ENCODE data around the gene TMEM120A.
"Not testable (repeated sequence)": the region's sequence is repeated elsewhere in the genome, so short reads cannot be mapped to it uniquely, and the experiment has no call there.

TMEM120A gene

GRCh38 chr7:75994388-75995051, at the start of gene TMEM120A:
TMEM120A (minus strand) TSS chr7:75994595; CDS start chr7:75994570, 25 bp downstream.
- in situ Hi-C loops (cut with HindIII; ENCODE audit: low sequenced_read_pairs) = no loop called here

DNA sequence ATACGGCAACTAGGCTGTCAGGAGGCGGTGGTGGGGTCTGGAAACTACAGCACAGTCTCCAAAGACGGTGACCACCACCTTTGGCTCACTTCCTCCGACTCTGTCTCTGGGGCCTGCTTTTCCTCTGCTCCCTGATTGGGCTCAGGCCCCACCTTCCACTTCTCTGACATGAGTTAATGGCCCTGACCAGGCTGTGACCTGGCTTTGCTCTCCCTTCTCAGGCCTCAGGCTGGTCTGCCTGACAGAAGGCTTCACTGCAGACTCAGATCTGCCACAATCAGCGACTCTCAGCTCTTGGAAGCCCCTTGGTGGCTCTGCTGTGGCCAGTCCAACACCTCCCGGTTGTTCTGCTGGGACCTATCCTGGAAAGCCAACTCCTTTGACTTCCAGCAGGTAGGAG, 45.7 kb upstream of the TMEM120A start:
- in situ Hi-C loops (cut with HindIII; ENCODE audit: low sequenced_read_pairs) = loop anchor here (5.0 to 10.0 kb wide), 2 partner anchors 193 to 245 kb away; no protein-coding TSS in a partner anchor

DNA sequence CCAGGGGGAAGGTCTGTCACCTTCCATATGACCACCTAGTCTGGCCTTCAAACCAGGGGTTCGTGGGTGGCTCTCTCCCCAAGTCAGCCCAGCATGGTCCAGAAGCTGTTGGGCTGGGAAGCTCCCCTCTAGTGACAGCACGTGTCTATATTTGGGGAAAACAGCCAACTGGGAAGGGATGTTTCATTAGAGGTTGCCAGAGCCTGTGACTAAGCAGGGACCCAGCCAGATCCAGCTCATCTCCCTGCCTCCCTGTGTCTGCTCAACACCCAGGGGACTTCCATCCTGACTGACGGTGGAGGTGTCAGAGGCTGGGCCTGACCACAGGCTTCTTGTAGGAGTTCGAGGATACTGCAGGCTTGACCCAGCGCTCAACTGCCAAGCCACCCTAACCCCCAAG, 42.9 kb upstream of the TMEM120A start:
- in situ Hi-C loops (cut with HindIII; ENCODE audit: low sequenced_read_pairs) = no loop called here

DNA sequence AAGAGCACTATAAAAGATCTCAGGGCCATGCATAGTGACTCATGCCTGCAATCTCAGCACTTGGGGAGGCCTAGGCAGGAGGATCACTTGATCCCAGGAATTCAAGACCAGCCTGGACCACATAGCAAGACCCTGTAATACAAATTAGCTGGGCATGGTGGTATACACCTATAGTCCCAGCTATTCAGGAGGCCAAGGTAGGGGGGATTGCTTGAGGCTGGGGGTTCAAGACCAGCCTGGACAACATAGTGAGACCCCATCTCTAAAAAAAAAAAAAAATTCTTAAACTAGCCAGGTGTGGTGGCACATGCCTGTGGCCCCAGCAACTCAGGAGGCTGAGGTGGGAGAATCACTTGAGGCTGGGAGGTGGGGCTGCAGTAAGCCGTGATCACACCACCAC, 37.6 kb upstream of the TMEM120A start:
- in situ Hi-C loops (cut with HindIII; ENCODE audit: low sequenced_read_pairs) = no loop called here

DNA sequence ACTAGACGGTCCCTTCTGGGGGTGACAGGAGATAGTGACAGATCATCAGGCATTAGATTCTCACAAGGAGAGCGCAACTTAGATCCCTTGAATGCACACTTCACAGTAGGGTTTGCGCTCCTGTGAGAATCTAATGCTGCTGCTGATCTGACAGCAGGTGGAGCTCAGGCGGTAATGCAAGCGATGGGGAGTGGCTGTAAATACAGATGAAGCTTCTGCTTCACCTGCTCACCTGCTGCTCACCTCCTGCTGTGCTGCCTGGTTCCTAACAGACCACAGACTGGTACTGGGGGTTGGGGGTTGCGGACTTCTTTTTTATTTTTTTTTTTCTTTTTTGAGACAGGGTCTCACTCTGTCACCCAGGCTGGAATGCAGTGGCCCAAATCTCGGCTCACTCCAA, 35.3 kb upstream of the TMEM120A start:
- in situ Hi-C loops (cut with HindIII; ENCODE audit: low sequenced_read_pairs) = loop anchor here (10.0 kb wide), 1 partner anchor 65 kb away; no protein-coding TSS in a partner anchor

DNA sequence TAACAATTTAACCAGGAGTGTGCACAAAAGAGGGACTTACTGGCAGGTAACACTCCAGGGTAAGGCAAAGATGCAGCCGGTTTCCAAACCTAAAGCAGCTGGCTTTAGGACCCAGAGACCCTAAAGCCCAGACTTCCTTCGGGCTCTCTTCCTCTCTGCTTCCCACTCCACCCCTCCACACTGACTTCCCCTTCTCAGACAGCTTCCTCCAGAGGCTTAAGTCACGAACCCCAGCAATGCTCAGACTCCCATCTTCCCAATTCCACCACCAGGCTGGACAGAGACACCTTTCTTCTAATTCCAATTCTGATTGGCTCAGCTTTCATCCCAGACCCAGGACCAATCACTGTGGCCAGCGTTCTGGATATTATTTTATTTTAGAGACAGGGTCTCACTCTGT, 28.6 kb upstream of the TMEM120A start:
- in situ Hi-C loops (cut with HindIII; ENCODE audit: low sequenced_read_pairs) = loop anchor here (10.0 kb wide), 1 partner anchor 58 kb away; no protein-coding TSS in a partner anchor

GRCh38 chr7:76022026-76022780, 27.8 kb upstream of the TMEM120A start:
- in situ Hi-C loops (cut with HindIII; ENCODE audit: low sequenced_read_pairs) = loop anchor here (10.0 kb wide), 1 partner anchor 57 kb away; no protein-coding TSS in a partner anchor

DNA sequence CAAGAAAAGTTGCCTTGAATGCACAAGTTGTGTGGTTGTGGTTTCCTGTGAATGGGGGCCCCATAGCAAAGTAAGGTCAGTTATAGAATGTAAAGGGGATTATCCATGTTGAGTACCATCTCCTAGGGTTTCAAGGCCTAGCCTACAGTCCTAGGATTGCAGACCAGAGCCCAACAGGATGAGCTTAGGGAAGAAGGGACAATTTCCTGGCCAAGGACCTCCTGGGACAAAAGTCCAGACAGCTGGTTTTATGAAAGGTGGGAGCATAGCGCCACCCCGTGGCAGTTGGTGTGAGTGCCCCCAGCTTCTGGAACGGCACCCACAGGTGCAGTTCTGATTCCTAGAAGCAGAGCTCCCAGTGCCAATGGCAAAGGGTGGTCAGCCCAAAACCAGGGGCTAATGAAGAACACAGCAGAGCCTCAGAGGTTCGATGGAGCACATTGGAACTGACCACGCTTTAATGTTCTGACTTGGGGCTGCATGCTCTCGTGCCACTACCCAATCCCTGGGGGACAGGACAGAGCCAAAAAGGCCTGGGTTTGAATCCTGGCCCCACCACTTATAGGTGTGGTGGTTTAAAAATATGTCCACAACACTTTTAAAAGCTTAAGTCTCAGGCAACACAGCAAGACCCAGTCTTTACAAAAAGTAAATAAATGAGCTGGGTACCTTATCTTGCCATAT, 25.8 kb upstream of the TMEM120A start:
- in situ Hi-C loops (cut with HindIII; ENCODE audit: low sequenced_read_pairs) = loop anchor here (10.0 kb wide), 1 partner anchor 55 kb away; no protein-coding TSS in a partner anchor

GRCh38 chr7:76018520-76018919, 24.1 kb upstream of the TMEM120A start:
- in situ Hi-C loops (cut with HindIII; ENCODE audit: low sequenced_read_pairs) = not testable (repeated sequence)

GRCh38 chr7:76016191-76016947, 22.0 kb upstream of the TMEM120A start:
- in situ Hi-C loops (cut with HindIII; ENCODE audit: low sequenced_read_pairs) = no loop called here

- in situ Hi-C loops (cut with HindIII; ENCODE audit: low sequenced_read_pairs) = no loop called here
These were observed 17.1 kb upstream of the TMEM120A start for GRCh38 chr7:76011442-76011861.

GRCh38 chr7:76009672-76010600, 15.5 kb upstream of the TMEM120A start:
- in situ Hi-C loops (cut with HindIII; ENCODE audit: low sequenced_read_pairs) = no loop called here

- in situ Hi-C loops (cut with HindIII; ENCODE audit: low sequenced_read_pairs) = no loop called here
These were observed 13.8 kb upstream of the TMEM120A start for GRCh38 chr7:76008156-76008687.

- in situ Hi-C loops (cut with HindIII; ENCODE audit: low sequenced_read_pairs) = not testable (repeated sequence)
These were observed 10.6 kb upstream of the TMEM120A start for GRCh38 chr7:76005004-76005403.

DNA sequence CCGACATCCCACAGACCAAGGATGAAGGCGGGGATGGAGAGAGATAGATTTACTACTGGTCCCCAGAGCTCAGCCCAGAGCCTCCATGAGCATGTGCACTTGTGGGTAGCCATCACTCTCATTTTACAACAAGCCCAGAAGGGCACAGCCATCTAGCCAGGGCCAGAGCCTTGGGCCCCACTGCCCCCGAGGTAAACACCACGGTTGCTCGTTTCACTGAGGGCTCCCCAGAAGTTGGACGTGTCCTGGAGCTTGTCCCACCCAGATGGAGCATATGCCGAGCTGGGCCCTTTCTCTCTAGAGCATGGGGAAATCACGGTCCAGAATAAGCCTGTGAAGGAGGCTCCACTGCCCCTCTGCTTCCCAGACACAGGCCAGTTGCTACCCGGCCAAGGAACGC, 9.0 kb upstream of the TMEM120A start:
- in situ Hi-C loops (cut with HindIII; ENCODE audit: low sequenced_read_pairs) = no loop called here

DNA sequence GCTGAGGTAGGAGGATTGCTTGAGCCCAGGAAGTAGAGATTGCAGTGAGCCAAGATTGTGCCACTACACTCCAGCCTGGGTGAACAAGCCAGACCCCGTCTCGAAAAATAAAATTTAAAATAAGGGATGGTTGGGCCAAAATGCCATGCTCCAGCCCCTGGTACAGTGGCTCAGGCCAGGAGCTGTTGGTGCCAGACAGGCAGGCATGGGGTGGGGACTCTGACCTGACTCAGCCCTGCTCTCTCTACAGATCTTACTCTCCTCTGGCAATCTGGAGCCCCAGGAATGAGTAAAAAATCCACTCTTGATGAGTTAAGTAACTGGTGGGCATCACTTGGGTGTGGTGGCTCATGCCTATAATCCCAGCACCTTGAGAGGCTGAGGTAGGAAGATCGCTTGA, 8.4 kb upstream of the TMEM120A start:
- in situ Hi-C loops (cut with HindIII; ENCODE audit: low sequenced_read_pairs) = no loop called here

DNA sequence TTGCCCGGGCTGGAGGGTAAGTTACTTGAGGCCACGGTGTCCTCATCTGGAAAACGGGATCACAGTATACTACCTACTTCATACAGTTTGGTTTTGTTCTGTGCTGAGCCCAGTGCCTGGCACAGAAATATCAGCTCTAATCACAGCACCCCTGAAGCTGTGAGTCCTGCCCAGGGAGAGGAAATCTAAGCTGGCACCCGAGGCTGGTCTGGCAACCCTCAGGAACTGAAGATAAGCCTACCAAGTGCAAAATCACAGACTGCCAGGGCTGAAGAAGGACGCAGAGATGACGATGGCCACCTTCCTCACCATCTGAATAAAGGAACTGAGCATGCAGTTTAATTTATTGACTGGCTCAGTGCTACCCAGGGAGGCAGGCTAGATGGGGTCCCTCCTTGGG, 7.7 kb upstream of the TMEM120A start:
- in situ Hi-C loops (cut with HindIII; ENCODE audit: low sequenced_read_pairs) = no loop called here

DNA sequence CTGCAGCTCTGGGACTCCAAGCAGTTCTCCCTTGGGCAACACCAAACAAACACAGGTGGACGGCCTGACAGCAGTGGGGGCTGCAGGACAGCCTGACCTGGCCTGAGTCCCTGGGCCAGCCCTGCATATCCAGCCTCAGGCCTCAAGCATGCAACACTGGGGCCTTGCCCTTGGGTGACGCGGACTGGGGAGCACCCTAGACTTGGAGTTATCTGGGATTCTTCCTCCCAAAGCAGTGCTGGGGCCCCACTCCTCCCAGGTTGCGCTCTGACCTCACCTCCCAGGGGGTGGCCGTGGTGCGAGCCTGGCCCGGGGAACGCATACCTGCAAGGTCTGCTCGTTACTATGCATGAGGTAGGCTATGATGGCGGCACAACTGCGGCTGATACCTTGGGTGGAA, 6.2 kb upstream of the TMEM120A start:
- in situ Hi-C loops (cut with HindIII; ENCODE audit: low sequenced_read_pairs) = no loop called here

GRCh38 chr7:75998038-75998437, 3.6 kb upstream of the TMEM120A start:
- in situ Hi-C loops (cut with HindIII; ENCODE audit: low sequenced_read_pairs) = no loop called here

All from endothelial cell of hepatic sinusoid (primary cell).